Eye (tissue), 1 donor: ENCODE data around the gene SMARCA4.

ENCODE experiments used
- DNase-seq: peaks from one replicate; pipeline ENCODE4 v3.0.0-alpha.2; 2015

Gene SMARCA4

GRCh38 chr19:11106477-11106876, 145.6 kb downstream of the SMARCA4 start:
- DNase-seq, result peak; percentile 29

- no peak for DNase-seq
These were observed 147.9 kb downstream of the SMARCA4 start for GRCh38 chr19:11108746-11109145.

- no peak for DNase-seq
These were observed 150.4 kb downstream of the SMARCA4 start for GRCh38 chr19:11111117-11111770.

- no peak for DNase-seq
These were observed 150.9 kb downstream of the SMARCA4 start for GRCh38 chr19:11111771-11112144.
